Fibroblast of lung (primary cell): Measurements from ENCODE around the gene DNAH10. TPM values are rescaled to one million over a fixed set of nuclear protein-coding genes. Genes with fewer than 3 reads are reported as not detected.

ENCODE experiments used
- DNase-seq, 2 donors: peaks; one replicate each; pipeline versions ENCODE4 v3.0.0 to v3.0.0-alpha.2; 2010; ENCODE audit warnings: low read depth in 2 of 2
- H2AFZ ChIP-seq: 2 replicates; pipeline ENCODE4 v1.5.1; 2012; ENCODE audit warnings: low read length, control low read depth, inconsistent platforms
- H3K27ac ChIP-seq: 2 replicates; pipeline ENCODE4 v1.5.1; 2011; ENCODE audit warnings: low read length, control low read depth; ENCODE audit not compliant: insufficient read depth
- H3K27me3 ChIP-seq: 2 replicates; pipeline ENCODE4 v1.5.1; 2011; ENCODE audit warnings: mild to moderate bottlenecking, low read length; ENCODE audit not compliant: control insufficient read depth, insufficient read depth
- H3K36me3 ChIP-seq: 2 replicates; pipeline ENCODE4 v1.5.1; 2011; ENCODE audit warnings: low read length; ENCODE audit not compliant: control insufficient read depth, insufficient read depth
- H3K4me1 ChIP-seq: 2 replicates; pipeline ENCODE4 v1.5.1; 2011; ENCODE audit warnings: low read length; ENCODE audit not compliant: control insufficient read depth, insufficient read depth; ENCODE audit errors: extremely low read depth
- H3K4me2 ChIP-seq: 2 replicates; pipeline ENCODE4 v1.5.1; 2011; ENCODE audit warnings: low read length, control low read depth; ENCODE audit not compliant: insufficient read depth; ENCODE audit errors: extremely low read depth
- H3K4me3 ChIP-seq, 4 experiments: fragments of 200-600 bp in 1 of 4; sonication (generic) in 1 of 4; replicated peaks in 1 of 4; 2 replicates each; pipeline ENCODE4 v1.5.1; 2011 to 2016; ENCODE audit warnings: low read length in 4 of 4, low read depth in 3 of 4, mild to moderate bottlenecking in 3 of 4, control low read depth in 2 of 4, inconsistent platforms in 1 of 4, mixed read lengths in 1 of 4; ENCODE audit not compliant: insufficient read depth in 1 of 4; ENCODE audit errors: control extremely low read depth in 1 of 4
- H3K79me2 ChIP-seq: 2 replicates; pipeline ENCODE4 v1.5.1; 2012; ENCODE audit warnings: mild to moderate bottlenecking, low read length, inconsistent platforms; ENCODE audit not compliant: control insufficient read depth, insufficient read depth
- H3K9ac ChIP-seq: 2 replicates; pipeline ENCODE4 v1.5.1; 2011; ENCODE audit warnings: mild to moderate bottlenecking, low read length, control low read depth; ENCODE audit not compliant: insufficient read depth
- H3K9me3 ChIP-seq: 2 replicates; pipeline ENCODE4 v1.5.1; 2012; ENCODE audit warnings: low read depth, low read length; ENCODE audit not compliant: control insufficient read depth, insufficient read depth
- H4K20me1 ChIP-seq: 2 replicates; pipeline ENCODE4 v1.5.1; 2011; ENCODE audit warnings: low read length; ENCODE audit not compliant: control insufficient read depth, insufficient read depth; ENCODE audit errors: extremely low read depth
- CTCF ChIP-seq, 2 donors: IDR thresholded peaks in 1 of 2; conservative IDR thresholded peaks in 1 of 2; 1 replicate in 1 of 2; 2 replicates in 1 of 2; pipeline ENCODE4 v1.5.1; 2011 to 2012; ENCODE audit warnings: low read length in 2 of 2, control low read depth in 1 of 2, inconsistent platforms in 1 of 2, low read depth in 1 of 2, mild to moderate bottlenecking in 1 of 2
- EZH2 ChIP-seq: IDR thresholded peaks from 2 replicates; pipeline ENCODE4 v1.5.1; 2012; ENCODE audit warnings: low read length, control low read depth, mild to moderate bottlenecking; ENCODE audit errors: missing control alignments
- polyA plus RNA-seq, 2 donors: library from polyadenylated mRNA; depleted of rRNA in 1 of 2; stranded (reverse) in 1 of 2; unstranded in 1 of 2; fragments of >200 nt; gene quantifications; 2 replicates each; pipeline ENCODE4 v1.2.1, GENCODE V29; 2011 to 2012; ENCODE audit warnings: missing spikeins in 1 of 2
- total RNA-seq: library from RNA; depleted of rRNA; stranded (reverse); fragments of >200 nt; gene quantifications from 2 replicates; pipeline ENCODE4 v1.2.1, GENCODE V29; 2014

Gene DNAH10
- total and polyA plus RNA-seq, 2 donors (not counting 1 experiment from before 2014, with no cell fraction given) = 0.06 to 0.33 TPM

- Histone ChIP-seq H3K4me1 (no peaks in the 10 kb centered on the region), H3K27ac (no peak overlapping the region), H3K27me3 (peaks cover 8% of the 10 kb centered on the region), H3K9ac (no peak overlapping the region), H3K4me2 (no peak overlapping the region), H4K20me1 (no peaks in the 10 kb centered on the region), H3K36me3 (no peaks in the 10 kb centered on the region), H3K79me2 (no peaks in the 10 kb centered on the region), H3K9me3 (no peaks in the 10 kb centered on the region), H2AFZ (no peak overlapping the region), H3K4me3 (no peak overlapping the region)
- no peak for TF ChIP-seq EZH2
- TF ChIP-seq CTCF (conservative IDR thresholded peaks at IDR 0.05 in 1 of 2, IDR thresholded peaks at IDR 0.05 in 1 of 2; ENCODE audit: low read depth in 1 of 2, low read length in 2 of 2) = no peak
- no peak for DNase-seq
These were observed 106.7 kb downstream of the DNAH10 start for GRCh38 chr12:123868791-123869190.

GRCh38 chr12:123873793-123874192 lies 111.7 kb downstream of the DNAH10 start:
- no peaks in the 10 kb centered on the region for H3K4me1 ChIP-seq
- no peaks in the 10 kb centered on the region for H4K20me1 ChIP-seq
- no peaks in the 10 kb centered on the region for H3K9me3 ChIP-seq
- no peak overlapping the region for H2AFZ ChIP-seq
- DNase-seq = no peak
- no peaks in the 10 kb centered on the region for H3K36me3 ChIP-seq
- TF ChIP-seq EZH2 = no peak
- H3K27me3 ChIP-seq = peaks cover 6% of the 10 kb centered on the region
- H3K79me2 ChIP-seq = no peaks in the 10 kb centered on the region
- H3K4me2 ChIP-seq = no peak overlapping the region
- no peak overlapping the region for H3K27ac ChIP-seq
- H3K9ac ChIP-seq = no peak overlapping the region
- no peak overlapping the region for H3K4me3 ChIP-seq

GRCh38 chr12:123877968-123878367 lies 115.9 kb downstream of the DNAH10 start:
- no peaks in the 10 kb centered on the region for H3K4me1 ChIP-seq
- no peak overlapping the region for H3K27ac ChIP-seq
- no peak overlapping the region for H3K4me2 ChIP-seq
- DNase-seq = no peak
- H2AFZ ChIP-seq = no peak overlapping the region
- H3K9ac ChIP-seq = no peak overlapping the region
- H3K79me2 ChIP-seq = no peaks in the 10 kb centered on the region
- no peaks in the 10 kb centered on the region for H3K9me3 ChIP-seq
- no peak overlapping the region for H3K4me3 ChIP-seq
- TF ChIP-seq EZH2 (no peak), CTCF (conservative IDR thresholded peaks at IDR 0.05 in 1 of 2, IDR thresholded peaks at IDR 0.05 in 1 of 2; ENCODE audit: low read depth in 1 of 2, low read length in 2 of 2) (no peak)
- H3K27me3 ChIP-seq = peaks cover 2% of the 10 kb centered on the region
- no peaks in the 10 kb centered on the region for H4K20me1 ChIP-seq
- no peaks in the 10 kb centered on the region for H3K36me3 ChIP-seq
